Medulla oblongata (tissue), 1 donor: ENCODE results near the gene C10orf95.

Experiments
- DNase-seq: peaks from one replicate; pipeline ENCODE4 v3.0.0-alpha.2; 2015; ENCODE audit errors: extremely low spot score

C10orf95 gene

GRCh38 chr10:102435133-102435497 is 16.2 kb downstream of the C10orf95 start:
- DNase-seq: no peak

GRCh38 chr10:102434394-102435132 is 16.8 kb downstream of the C10orf95 start:
- DNase-seq: no peak

GRCh38 chr10:102433619-102434046 is 17.7 kb downstream of the C10orf95 start:
- DNase-seq: no peak

GRCh38 chr10:102432162-102432950 is 19.0 kb downstream of the C10orf95 start, which contains the start of gene CUEDC2:
Gene CUEDC2 (minus strand): TSS chr10:102432574. CDS start chr10:102425188, 7,386 bp downstream.
- peak; percentile 98 for DNase-seq

- DNase-seq: no peak
Observed at GRCh38 chr10:102431452-102432124, 19.8 kb downstream of the C10orf95 start.

GRCh38 chr10:102429468-102429867 is 21.9 kb downstream of the C10orf95 start:
- no peak for DNase-seq

GRCh38 chr10:102426803-102427287 is 24.5 kb downstream of the C10orf95 start:
- no peak for DNase-seq

- no peak for DNase-seq
Observed at GRCh38 chr10:102425444-102425843, 25.9 kb downstream of the C10orf95 start.

- no peak for DNase-seq
Observed at GRCh38 chr10:102424916-102425315, 26.4 kb downstream of the C10orf95 start.

- DNase-seq: no peak
Observed at GRCh38 chr10:102424145-102424544, 27.2 kb downstream of the C10orf95 start.

- no peak for DNase-seq
Observed at GRCh38 chr10:102423372-102423968, 27.9 kb downstream of the C10orf95 start.

- peak; percentile 76 for DNase-seq
Observed at GRCh38 chr10:102422545-102423129, 28.7 kb downstream of the C10orf95 start.

GRCh38 chr10:102421757-102422512 is 29.4 kb downstream of the C10orf95 start:
- no peak for DNase-seq

GRCh38 chr10:102421507-102421756 is 29.9 kb downstream of the C10orf95 start:
- no peak for DNase-seq

- DNase-seq: peak; percentile 98
Observed at GRCh38 chr10:102420714-102421506, 30.4 kb downstream of the C10orf95 start, which contains the start of gene FBXL15. Gene FBXL15 (plus strand): TSS chr10:102420836. CDS start chr10:102421130, 294 bp downstream.

- DNase-seq: no peak
Observed at GRCh38 chr10:102420181-102420713, 31.1 kb downstream of the C10orf95 start.

GRCh38 chr10:102419269-102420180 is 31.8 kb downstream of the C10orf95 start:
- DNase-seq: peak; percentile 78

- DNase-seq: no peak
Observed at GRCh38 chr10:102418622-102419268, 32.6 kb downstream of the C10orf95 start, which contains the start of gene PSD. Gene PSD (minus strand): TSS chr10:102418785. CDS start chr10:102417038, 1,747 bp downstream.
